Activated T-cell treated with anti-CD3 and anti-CD28 coated beads for 48 hours (primary cell): ENCODE results near the gene CFAP57.
A peak's percentile ranks its signal among the peaks of the same experiment; 100 is the strongest.

ENCODE experiments used
- DNase-seq: peaks from one replicate; pipeline ENCODE4 v3.0.0-alpha.2; 2020; ENCODE audit warnings: low read depth

CFAP57 gene

DNA sequence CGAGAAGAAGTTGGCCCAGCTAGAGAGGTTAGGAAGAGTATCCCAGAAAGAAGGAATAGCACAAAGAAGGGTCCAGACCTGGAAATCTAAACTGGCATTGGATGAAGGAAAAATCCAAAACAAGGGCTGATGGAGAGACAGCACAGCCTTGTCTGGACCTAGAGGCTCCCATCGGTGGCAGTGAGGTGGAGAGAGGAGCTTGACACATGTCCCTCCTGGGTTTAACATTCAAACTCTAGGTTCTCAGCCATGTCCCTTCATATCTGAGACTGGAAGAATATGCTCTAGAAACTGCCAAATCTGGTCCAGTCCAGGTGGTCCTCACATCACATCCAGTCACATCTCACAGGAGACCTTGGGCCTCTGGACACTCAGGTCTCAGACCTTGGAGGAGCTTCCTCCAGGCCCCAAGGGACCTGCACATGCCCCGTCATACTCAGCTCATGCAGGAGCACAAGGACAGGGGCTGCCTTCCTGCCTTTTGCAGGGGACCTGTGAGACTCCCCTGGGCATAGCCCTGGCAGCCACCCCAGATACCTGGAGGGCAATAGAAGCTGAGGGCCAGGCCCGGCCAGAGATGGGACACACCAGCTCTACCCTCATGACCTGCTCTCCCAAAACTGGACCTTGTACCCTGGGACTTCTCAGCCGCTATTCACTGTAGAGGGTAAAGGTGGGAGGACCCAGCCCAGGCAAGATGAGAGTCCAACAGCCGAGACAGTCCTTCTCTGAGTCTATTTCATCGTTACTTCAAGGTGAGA is 105.2 kb downstream of the CFAP57 start:
- DNase-seq, result no peak

DNA sequence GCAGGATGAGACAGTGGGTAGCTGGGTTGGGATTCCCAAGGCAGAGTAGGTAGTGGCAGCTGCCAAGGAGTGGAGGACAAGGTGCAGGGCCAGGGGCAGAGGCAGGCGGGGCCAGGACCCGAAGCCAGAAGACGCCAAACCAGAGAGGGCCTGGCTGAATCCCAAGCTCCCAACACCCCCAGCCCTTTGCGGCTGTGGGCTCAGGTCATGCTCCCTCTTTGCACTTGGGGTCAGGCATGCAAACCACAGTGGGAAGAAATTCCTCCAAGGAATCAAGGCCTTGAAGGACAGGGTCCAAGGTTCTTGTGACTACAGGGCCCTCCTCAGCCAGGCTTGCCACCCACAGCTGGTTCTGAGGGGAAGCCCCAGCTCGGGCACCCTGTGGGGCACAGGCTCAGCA is 107.0 kb downstream of the CFAP57 start:
- no peak for DNase-seq

DNA sequence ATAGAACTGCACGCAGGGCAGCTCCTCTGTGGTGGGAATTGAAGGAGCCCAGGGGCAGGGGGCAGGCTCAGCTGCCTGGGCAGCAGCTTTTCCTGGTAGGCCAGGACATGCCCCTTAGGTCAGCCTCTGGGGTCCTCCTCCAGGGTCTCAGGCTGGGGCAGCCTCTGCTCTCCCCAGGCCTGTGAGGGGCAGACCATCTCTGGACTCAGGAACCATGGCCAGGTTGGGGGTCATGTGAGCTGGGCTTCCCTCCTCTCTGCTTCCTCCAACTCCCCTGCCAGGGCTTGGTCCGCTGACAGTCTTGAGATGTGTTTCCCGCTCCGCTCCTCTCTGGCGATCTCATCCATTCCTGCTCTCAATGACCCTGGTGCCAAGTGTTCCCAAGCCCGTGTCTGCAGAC is 107.5 kb downstream of the CFAP57 start:
- no peak for DNase-seq

DNA sequence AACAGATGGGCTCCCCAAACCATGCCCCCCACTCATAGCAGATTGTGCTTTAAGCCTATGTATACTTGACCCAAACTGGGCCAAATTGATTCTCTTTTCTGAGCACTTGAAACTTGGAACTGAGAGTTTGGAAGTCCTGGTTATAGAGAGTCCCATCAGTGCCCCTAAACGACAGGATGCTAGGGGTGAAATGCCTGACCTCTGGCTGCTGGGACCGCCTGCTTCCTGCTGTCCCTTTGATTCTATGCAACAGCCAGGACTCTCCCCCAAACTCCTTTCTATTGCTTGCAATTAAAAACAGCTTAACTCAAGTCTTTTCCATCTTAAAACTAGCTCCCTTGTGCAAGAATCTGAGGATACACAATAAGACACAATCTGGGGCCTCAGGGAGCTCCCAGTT is 108.6 kb downstream of the CFAP57 start:
- no peak for DNase-seq

DNA sequence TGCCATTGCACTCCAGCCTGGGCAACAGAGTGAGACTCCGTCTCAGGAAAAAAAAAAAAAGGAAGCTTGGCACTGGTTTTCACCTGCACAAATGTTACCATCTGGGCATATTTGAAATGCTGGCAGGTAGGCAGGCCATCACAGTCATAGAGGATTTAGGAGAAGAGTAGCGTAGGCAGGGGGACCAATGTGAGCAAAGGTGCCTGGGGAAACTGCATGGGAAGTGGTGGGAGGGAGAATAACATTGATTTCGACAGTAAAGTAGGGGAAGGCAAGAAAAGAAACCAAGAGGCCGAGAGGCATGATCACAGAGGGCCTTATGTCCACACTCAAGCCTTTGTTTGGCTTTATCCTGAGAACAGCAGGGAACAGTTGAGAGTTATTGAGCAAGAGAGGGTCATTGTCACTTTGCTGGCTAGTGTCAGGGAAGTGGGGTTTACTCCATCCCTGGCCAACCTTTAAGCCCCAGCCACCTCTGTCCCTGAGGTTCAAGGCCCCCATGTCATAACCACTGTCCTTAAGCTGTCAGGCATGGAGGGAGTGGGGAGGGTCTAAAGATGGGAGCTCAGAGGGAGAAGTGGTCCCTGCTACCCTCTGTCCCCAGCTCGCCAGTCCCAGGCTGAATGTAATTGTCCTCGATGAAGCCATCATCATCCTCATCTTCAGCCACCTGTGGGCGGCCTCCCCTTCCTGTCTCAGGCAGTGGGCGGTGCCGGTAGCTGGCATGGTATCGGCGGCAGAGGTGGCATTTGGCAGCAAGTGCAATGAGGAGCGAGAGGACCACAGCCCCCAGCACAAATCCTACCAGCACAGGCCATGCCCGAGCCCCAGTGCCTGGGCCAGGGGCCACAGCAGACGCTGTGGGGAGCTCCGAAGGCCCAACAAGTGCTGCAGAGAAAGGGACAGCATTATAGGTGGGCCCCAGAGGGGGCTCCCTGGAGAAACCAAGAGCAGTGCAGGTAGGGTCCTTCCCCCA is 110.4 kb downstream of the CFAP57 start:
- no peak for DNase-seq

DNA sequence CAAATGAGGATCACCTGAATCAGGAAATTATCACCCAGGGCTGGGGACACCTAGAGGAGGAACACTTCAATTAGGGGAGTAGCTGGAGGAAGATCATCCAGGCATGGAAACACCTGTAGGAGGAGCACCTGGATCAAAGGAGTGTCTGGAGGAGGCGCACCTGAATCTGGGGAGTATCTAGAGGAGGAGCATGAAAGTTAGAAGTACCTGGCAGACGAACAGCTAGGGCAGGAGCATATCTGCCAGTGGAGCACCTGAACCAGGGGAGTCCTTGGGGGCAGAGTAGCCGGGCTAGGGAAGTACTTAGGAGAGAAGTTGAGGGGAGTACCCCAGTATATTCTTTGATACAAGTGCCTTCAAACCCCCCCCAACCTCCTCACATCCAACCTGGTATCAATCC is 111.9 kb downstream of the CFAP57 start:
- no peak for DNase-seq

DNA sequence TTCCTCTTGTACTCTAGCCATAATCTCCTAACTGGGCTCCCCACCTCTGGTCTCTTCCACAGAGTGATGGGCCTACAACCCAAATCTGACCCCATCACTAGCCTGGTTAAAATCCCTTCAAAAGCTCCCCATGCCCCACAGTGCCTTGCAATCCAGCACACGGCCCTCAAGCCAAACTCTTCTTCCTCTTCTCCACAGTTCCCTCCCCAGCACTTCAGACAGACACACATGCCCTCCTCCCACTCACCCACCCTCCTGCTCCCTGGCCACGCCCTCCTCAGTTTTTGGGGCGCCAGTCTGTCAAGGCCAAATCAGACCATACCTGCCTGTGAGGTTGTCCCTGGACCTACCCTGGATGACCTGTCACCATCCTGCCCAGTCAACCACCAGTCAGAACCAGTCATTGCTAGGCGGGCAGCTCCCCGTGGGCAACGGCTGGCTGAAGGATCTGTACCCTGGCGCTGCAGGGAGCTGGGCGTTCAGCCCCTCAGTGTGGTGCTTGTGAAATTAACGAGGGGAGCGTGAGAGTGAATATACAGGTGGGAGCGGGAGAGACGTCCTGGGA is 112.5 kb downstream of the CFAP57 start:
- DNase-seq, result no peak

DNA sequence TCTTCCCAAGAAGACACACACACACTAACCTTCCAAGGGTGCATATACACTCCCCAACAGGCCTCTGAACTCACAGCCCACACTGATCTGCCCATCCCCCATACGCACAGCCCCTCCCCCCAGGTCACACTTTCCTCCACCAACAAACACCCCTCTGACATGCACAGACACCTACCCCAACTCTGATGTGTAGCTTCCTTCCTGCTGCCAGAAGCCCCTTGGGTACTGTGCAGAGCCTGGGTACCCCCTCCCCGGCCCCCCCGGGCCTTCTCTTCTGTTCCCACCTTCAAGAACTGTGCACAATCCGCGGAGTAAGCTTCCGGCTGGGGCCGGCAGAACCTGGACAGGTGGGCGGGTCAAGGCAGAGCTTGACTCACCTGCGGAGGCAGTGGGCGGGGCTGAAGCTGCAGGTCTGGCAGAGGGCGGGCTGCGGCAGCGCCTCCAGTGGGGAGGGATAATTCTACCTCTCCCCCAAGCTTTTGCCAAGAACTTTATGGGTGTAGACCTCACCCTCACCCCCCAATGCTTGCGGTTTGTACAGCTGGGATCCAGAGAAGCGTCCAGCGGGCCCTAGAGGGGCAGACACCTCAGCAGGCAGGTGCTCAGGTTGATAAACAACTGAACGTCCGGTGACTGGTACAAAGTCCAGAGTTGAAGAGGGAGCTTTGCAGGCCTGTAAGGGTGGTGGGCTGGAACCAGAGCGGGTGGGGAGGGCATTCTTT is 113.3 kb downstream of the CFAP57 start, which contains the start of gene C1orf210:
TSS of gene C1orf210 (minus strand) at position 313 of the 722 bp plus-strand sequence. CDS start 2,311 bp downstream, outside the sequence.
- peak; percentile 5 for DNase-seq

DNA sequence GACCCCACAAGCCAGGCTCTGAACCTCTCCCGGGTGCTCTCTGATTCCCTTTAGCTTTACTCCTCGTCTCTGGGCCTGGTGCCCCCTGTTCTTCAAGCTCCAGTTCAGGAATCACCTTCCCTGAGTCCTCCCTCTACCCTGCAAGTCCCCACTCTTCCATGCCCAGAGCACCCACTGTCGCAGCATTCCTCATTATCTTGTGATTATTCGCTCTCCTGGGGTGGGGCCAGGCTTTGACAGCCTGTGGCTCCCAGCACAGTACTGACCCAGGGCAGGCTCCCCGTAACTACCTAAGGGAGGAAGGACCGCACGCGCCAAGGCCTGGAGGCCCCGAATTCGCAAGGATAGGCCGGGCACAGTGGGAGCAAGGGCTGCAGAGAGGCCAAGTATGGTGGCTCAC is 114.0 kb downstream of the CFAP57 start:
- no peak for DNase-seq

DNA sequence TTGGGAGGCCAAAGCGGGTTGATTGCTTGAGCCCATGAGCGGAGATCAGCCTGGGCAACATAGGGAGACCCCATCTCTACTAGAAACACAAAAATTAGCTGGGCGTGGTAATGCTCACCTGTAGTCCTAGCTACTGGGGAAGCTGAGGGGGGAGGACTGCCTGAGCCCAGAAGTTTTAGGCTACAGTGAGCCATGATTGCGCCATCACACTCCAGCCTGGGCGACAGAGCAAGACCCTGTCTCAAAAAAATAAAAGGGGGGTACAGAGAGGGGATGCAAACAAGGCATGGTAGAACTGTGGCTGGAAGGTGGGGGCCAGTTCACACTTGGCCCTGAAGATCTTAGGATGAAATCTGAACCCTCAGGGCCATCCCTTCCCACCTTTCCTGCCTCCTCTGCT is 114.4 kb downstream of the CFAP57 start:
- DNase-seq, result no peak

DNA sequence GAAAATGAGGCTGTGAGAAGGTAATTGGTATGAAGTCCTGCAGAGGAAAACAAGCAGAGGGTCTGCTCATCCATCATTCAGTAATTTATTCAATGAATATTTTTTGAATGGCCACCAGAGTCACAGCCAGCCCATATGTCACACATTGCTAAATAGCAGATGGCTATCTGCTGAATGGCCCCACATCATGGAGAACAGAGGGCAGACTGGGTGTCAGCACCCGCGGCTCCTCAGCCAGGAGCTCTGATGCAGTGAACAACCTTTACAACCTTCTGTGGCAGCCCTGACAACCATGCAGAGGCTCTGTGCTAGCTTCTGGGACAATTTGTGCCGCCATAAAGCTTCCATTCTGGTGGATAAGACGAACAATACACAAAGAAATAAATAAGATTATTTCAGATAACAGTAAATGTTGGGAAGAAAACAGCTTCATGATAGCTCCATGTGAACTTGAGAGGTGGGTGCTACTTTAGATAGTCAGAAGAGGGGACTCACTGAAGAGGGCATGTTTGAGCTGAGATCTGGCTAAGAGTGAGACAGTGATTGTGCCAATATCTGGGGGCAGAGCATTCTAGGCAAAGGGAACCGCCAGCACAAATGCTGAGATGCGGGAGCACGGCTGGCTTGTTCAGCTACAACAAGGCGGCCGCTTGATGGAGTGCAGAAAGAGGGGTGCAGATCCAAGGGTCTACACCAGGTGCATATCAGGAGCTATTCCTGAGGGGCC is 116.1 kb downstream of the CFAP57 start:
- DNase-seq, result no peak

DNA sequence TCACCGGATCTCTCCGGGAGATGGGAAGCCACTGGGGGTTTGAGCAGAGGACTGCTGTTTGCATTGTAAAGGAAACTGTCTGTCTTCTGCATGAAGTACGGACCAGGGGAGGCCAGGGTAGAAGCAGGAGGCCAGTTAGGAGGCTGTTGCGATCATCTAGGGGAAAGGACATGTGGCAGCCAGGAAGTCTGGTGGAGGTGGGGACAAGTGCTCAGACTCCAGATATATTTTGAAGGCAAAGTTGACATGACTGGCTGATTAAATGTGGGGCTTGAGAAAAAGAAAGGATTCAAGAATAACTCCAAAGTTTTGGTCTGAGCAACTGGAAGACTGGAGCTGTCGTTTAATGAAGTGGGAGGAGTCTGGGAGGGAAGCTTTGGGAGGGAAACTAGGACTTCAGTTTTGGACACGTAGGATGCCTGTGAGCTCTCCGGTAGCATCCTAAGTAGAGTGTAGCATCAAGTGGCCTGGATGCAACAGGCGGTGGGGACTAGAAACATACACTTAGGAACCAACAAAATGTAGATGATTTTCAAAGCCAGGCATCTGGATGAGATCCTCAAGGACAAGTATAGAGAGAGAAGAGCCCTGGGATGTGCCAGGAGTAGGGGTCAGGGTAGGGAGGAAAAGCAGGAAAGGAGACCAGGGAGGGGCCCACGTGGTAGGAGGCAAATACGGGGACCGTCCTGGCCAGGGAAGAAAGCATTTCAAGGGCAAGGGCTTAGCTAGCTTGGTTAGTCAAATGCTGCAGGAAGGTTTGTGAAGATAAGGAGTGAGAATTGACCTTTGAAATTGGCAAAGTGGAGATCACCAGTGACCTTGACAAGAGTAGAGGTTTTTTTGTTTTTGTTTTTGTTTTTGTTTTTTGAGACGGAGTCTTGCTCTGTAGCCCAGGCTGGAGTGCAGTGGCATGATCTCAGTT is 116.9 kb downstream of the CFAP57 start:
- no peak for DNase-seq

DNA sequence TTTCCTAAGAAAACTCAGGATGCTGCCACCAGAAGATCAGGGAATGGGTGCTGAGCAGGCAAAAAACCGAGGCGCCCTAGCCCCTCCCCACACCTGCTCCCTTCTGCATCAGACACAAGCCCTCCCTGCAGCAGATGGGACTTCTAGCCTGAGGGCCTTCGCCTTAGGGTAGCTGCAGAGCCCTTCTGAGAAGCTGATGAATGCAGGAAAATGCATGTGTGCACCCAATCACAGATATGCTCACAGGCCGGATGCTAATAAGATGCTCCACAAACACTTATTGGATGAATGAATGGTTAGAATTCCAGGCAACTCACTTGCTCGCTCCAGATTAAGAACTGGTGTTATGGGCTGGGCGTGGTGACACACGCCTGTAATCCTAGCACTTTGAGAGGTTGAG is 120.1 kb downstream of the CFAP57 start:
- DNase-seq, result no peak

DNA sequence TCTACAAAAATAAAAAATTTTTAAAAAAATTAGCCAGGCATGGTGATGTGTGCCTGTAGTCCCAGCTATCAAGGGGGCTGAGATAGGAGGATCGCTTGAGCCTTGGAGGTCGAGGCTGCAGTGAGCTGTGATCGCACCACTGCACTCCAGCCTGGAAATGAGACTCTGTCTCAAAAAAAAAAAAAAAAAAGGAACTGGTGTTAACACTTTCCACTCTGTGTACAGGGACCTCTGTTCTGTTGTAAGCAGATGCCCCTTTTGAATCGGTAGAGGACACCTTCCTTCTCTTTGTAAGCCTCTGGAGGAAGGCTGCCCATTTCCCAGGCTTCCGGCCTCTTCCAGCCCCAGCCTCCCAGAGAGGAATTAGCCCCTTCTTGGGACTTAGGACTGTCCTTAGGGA is 120.5 kb downstream of the CFAP57 start:
- no peak for DNase-seq

DNA sequence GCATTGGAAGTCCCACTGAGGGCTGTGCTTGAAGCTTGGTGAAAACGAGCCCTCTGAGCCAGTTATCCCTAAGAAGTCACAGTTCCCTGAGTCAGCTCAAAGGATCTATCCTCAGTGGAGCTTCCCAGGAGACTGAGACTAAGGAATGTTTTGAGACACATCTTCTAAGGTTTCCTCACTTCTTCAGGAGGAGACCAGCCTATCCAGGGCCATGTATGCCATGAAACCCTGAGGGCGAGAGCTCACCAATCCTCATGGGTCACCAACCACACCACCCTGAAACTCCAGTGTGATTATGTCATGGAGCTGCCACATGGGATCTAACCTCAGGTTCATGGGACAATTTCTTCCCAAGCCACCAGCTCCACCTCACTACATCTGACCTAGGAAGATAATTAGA is 121.0 kb downstream of the CFAP57 start:
- DNase-seq, result no peak

DNA sequence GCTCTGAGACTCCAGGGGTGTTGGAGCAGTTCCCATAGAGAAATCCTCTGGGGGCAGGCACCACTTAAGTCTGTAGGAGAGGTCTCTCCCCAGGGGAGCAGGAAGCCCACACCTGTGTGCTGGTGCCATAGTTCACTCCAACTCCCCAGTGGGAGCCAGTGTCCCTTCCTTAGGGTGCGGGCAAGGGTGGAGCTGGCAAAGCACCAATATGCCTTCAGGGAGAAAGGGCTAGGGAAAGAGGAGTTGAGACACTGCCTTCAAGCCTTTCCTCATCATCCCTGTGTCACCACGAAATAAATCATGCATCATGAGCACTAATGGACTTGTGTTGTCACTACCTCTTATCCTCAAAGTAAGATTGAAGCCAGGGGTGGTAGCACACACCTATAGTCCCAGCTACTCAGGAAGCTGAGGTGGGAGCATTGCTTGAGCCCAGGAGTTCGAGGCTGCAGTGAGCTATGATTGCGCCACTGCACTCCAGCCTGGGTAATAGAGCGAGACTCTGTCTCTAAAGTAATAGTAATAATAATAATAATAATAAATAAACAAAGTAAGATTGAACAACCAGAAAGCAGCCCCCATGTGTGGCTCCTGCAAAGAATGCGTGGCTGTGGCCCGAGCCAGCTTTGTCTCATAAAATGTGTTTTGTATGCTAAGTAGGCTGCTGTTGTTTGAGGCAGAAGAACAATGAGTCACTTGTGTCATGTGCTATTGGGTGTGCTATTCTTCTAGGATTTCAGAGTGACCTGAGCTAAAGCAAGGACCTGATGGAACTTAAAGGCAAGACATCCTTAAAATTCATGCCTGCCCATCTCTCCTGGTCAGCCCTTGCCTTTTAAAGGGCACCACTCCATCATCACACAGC is 122.0 kb downstream of the CFAP57 start:
- DNase-seq, result no peak

DNA sequence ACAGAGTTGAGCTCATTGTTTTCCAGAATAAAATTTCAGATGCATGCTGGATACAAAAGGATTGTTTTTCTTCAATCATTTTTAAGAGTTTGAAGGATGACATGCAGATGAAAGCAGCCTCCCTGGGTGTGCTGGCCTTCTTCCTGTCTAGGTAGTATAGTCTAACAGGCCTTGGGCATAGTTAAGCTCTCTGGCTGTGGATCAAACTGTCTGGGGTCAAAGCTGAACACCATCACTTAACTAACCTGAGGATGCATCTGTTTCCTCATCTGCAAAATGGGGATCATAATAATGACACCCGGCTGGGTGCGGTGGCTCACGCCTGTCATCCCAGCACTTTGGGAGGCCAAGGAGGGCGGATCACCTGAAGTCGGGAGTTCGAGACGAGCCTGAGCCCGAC is 122.6 kb downstream of the CFAP57 start:
- DNase-seq, result no peak

DNA sequence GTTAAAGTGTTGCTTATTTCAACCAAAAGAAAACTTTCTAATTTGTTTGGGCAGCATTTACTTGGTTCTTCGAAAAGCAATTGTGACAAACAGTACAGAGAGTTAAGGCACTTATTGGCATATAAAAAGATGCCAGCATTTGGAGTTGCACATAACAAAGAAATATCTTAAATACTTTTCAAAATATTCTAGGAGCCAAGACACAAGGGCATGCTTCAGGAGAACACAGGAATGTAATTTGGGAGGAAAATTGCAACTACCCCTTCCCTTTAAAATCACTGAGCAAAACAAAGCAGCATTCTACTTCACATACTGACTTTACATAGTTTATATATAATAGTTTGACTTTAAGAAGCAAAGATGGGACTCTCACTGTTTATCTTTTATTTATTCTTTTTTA is 124.1 kb downstream of the CFAP57 start:
- no peak for DNase-seq

DNA sequence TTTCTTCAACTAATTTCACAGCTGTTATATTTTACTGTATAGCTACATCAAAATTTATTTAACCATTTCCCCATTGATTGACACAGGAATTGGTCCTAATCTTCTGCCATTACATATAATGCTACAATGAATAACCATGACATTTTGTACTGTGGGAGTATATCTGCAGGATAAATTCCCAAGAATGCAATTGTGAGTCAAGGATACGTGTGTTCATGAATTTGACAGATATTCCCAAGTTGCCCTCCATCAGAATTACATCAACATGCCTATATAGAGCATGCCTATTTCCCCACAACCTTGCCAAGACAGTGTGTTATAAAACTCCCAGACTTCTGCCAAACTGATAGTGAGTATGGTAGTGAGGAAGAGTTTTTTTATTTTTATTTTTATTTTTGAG is 125.9 kb downstream of the CFAP57 start:
- DNase-seq, result no peak
